T1000 (cell line): Measurements from ENCODE around the gene CHST11.
A peak's percentile ranks its signal among the peaks of the same experiment; 100 is the strongest.
"Not testable (repeated sequence)": the region's sequence is repeated elsewhere in the genome, so short reads cannot be mapped to it uniquely, and the experiment has no call there.

Experiments
- DNase-seq: peaks from one replicate; lab custom pipeline; 2025; ENCODE audit warnings: mixed read lengths; lab: John Stamatoyannopoulos, UW

CHST11 gene

DNA sequence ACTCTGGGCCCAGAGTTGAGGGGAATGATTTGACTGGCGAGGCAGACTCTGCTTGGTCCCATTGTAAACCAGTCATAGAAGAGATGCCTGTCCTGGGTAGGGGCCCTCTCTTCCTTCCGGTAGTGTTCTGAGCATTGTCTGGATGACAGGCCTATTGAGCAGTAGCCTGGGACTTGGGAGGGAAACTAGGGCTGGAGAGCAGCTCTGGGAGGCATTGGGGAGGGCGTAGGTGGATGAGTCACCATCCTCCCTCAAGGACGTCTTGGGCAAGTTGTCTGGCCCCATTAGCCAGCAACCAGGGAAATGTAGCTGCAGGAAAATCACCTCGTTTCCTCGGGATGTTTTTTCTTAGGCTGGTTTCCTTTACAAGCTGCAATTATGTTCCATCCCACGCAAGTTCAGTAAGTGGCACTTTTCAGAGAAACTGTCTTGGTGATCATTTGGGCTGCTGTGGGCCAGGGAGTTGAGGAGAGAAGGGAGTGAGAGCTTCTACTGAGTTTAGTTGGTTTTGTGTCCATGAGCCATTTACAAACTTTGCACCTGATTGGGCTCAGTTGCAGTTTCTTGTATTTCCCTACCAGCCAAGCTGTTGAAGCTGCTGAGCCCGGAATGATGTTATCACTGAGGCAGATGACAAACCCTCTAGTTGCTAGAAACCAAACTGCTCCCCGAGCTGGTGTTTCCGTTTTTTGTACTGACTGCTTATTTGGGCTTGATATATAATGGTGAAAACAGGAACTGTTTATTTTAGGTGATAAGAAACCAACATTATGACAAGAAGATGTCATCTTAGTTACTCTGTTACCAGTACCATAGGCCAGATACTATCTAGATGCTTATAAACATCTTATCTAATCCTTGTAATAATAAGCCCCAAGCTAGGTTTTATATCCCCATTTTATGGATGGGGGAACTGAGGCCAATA is 147.6 kb downstream of the CHST11 start:
- peak; percentile 71 for DNase-seq

DNA sequence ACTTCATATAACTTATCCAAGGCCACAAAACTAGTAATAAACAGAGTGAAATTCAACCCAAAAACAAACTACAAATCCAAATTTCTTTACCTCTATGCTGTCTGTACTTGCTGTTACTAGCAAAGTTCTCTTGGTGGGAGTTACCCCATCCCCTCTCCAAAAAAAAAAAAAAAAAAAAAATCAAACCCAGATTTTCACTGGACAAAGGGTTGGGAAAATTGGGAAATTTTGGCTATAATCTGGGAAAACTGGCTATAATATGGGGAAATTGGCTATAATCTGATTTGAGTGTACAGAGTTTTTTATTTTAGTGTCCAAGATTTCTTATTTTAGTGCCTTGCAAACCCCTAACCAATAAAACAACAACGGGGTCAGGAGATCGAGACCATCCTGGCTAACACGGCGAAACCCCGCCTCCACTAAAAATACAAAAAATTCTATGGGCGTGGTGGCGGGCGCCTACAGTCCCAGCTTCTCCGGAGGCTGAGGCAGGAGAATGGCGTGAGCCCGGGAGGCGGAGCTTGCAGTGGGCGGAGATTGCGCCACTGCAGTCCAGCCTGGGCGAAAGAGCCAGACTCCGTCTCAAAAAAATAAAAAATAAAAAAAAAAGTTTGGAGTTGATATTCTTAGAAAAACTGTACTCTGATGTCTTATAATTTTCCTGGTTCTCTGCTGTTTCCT is 148.4 kb downstream of the CHST11 start:
- peak; percentile 56 for DNase-seq

DNA sequence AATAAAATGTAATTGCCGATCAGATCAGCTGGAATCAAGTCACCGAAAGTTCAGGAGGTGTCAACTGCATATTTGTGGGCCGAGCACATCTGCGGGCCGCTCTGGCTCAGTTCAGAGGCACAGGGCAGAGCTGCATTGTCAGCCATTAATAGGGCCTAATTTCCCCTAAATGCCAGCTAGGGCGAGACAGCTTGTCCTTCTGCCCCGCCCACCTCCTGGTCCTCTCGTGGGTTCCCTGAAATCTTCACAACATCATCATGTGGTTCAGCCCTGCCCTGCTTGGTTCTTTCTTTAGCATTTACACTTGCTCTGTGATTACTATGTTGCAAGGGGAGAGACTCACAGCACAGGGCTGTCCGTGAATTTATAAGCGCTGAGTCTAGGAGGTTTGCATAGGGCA is 148.9 kb downstream of the CHST11 start:
- peak; percentile 36 for DNase-seq

DNA sequence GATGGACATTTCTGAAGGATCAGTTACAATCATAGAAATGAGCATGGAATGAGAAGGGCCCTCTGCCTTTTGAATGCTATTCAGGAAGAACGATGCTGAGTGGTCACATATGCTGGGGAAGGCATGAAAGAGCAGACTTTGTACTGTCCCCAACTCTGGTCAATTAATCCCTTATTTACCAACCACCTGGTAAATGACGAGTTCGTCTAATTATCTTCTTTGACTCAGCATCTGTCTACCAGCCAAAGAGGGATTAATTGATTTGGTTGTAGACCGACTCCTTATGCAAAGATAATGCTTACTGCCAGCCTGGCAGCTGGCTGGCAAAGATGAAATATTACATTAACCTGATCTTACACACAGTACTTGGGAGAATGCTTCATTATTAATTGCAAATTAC is 152.2 kb downstream of the CHST11 start:
- no peak for DNase-seq

DNA sequence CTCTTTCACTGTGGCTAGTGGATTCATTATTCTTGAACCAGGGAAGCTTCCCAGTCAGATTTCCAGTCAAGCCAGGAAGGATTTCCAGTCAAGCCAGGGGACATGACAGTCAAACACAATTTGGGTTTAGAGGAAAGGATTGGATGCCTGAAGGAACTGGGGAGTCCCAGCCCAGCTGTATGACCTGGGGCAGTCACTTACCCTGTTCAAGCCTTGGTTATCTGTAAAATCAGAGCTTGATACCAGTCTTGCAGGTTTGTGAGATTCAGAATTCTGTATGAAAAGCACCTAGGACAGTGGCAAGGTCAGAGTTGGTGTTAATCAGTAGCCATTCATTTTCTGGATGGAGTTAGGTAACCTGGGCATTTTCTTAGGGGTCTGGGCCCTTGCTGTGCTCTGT is 152.7 kb downstream of the CHST11 start:
- DNase-seq, result no peak

DNA sequence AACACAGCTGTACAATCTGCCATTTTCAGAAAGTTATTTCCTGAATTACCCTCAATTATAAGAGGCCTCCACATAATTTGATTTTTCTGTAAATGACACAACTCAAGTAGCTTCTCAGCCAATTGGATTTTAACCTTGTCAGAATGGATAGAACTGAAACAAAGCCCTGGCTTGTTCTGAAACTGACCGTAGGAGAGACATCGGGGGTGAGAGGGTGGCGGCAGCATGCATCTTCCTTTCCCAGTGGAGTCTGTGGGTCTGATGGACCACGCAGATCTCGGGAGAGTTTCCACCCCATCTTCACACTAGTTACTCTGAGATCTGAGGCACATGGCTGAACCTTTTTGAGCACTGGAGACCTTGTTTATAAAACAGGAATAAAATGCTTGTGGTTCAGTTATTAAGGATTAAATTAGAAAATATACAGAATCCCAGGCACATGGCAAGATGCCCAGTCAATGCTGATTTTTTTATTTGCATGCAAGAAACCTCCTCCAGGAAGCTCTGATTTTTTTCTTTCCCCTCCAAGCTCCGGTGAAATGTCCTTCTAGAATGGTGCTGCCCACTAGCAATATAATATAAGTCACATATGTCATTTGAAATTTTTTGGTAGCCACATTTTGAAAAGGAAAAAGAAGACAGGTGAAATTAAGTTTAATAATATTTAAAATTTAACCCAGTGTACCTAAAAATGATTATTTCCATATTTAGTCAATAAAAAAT is 153.9 kb downstream of the CHST11 start:
- DNase-seq, result no peak

DNA sequence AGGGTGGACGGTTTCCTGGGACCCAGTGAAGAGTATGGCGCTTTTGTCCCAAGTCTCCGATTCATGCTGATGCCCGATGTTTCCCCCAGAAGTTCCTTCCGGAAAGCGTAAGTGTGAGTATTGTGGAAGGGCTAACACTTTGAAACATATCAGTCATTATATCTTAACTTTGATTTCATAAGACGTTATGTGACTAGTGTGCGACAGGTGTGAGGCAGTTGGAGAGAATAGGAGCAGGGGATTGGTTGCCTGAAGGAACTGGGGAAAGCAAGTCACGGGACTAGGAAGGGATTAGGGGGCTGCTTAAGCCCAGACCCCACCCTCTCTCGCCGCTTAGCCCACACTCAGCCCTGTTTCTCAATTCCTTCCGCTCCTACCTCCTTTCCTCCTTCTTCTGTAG is 154.9 kb downstream of the CHST11 start:
- no peak for DNase-seq

DNA sequence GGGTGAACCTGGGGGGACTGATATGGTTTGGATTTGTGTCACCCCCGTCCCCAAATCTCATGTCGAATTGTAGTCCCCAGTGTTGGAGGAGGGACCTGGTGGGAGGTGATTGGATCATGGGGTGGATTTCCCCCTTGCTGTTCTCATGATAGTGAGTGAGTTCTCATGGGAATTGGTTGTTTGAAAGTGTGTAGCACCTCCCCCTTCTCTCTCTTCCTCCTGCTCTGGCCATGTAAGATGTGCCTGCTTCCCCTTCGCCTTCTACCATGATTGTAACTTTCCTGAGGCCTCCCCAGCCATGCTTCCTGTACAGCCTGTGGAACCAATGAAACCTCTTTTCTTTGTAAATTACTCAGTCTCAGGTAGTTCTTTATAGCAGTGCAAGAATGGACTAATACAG is 156.6 kb downstream of the CHST11 start:
- DNase-seq, result not testable (repeated sequence)

DNA sequence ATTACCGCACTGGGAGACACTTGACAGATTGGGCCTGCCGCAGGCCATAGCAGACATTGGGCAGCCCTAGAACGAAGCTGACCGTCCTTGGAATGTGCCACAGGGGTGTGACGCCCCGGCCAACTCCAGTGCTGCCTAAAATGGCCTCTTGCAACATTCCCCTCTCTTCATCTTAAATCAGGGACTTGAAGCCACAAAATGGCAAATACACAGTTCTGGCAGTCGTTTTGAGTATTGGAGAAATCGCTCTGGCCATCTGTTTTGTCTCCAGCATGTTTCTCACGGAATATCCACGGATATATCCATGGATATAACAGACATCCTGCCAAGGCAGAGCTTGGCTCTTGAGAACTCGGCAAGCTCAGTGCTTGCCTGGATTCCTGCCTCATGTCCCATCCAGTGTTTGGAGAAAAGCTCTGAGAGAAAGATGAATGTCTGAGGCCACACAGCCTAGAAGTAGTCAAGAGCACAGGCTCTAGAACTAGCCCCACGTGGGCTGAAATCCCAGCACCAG is 158.4 kb downstream of the CHST11 start:
- DNase-seq, result no peak

DNA sequence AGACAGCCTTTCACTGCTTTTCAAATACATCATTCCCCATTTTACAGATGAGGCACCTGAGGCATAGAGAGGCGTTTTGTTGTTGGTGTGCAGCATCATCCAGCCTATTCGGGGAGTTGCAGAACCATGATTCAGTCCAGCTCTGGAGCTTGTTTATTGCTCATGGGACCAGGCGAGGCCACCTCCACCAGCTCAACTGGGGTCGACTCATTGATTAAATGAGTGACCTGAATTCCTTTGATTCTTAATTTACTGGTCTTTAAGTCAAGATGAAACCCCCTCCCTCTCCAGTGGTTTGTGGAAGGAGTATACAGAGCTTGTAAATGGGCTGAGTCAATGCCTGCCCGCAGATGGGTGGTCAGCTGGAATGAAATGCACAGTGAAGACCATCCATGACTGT is 161.9 kb downstream of the CHST11 start:
- peak; percentile 13 for DNase-seq

DNA sequence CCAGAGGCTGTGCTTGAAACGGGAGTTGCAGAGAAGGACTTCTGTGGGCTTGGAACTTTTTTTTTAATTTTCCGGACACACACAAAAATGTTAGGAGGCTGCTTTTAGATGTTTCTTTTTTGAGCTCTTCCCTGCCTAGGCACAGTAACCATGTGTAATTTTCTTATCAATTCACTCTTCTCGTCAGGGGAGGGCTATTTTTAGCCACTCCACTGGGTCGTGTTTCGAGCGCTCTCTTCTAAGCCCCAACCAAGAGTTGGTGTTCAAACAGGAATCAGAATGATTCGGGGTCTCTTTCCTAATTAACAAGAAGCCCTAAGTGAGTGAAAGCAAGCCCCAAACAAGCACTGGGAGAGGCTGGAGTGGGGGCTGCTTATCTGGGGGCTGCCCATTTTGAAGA is 162.6 kb downstream of the CHST11 start:
- DNase-seq, result no peak

DNA sequence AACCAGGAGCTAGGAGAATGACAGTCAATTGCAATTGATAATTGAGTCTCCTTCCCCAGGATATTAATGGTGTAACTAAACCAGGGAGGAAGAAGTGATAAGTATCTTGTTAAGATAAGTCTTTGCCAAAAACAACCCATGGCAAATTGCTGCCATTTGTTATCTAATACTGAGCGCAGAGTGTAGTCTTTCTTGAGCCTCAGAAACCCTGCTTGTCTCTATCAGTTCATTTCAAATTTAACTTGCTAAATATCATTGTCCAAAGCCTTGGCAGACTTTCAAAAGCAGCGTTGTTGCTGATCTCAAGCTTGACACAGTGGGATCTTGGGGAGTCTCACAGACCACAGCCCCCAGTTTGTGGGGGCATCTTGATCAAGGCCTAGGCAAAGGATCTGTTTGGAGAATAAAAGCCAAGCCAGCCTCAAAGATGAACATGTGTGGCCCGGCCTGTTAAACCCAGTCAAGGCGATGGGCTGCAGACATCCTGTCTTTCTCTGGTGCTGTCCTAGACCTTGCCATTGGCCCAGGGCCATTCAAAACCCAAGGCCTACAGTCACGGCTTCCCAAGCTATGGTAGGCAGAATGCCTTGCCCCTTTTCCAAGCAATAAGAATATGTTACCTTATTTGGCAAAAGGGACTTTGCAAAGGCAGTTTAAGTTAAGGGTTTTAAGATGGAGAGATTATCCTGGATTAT is 164.2 kb downstream of the CHST11 start:
- DNase-seq, result no peak

DNA sequence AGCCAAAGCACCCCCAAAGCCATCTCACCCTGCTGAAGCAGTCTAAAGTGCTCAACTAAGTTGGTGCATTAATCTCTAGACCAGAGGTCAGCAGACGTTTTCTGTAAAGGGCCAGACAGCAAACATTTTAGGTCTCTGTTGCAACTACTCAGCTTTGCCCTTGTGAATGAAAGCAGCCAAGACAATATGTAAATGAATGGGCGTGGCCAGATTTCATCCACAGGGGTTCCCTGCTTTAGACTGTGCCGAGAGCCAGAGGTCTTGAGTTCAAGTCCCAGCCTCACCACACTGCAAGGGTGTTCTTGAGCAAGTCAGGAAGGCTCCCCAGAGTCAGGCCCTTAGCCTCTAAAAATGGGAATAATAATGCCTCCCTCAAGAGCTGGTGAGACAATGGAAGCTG is 166.2 kb downstream of the CHST11 start:
- no peak for DNase-seq

DNA sequence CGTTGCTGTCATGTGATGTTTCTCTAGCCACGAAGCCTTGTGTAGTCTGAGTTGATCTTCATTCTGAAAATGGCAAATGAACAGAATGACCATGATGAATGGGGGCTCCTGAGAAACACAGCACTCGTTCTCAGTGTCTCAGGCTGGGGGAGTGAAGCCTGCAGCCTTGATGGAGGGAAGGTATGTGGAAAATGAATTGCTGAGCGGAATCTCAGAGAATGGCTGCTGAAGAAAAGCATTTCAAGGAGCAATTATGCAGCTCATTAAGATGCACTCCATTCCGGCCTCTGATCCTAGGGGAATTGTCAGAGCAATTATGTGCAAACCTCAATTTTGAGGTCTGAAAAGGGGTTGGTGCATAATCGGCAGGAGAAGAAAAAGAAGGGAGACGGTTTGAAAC is 167.1 kb downstream of the CHST11 start:
- no peak for DNase-seq

DNA sequence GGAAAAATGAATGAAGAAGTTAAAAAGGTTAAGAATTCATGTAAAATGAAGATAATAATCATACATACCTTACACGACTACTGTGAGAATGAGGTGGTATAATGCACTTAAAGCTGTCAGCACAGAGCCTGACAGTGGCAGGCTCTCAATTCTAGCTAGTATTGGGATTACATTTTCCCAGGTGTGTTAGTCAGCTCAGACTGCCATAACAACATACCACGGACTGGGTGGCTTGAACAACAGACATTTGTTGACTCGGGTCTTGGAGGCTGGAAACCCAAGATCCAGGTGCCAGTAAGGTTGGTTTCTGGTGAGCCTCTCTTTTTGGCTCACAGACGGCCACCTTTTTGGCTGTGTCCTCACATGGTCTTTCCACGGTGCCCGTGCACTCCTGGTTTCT is 167.8 kb downstream of the CHST11 start:
- DNase-seq, result no peak

DNA sequence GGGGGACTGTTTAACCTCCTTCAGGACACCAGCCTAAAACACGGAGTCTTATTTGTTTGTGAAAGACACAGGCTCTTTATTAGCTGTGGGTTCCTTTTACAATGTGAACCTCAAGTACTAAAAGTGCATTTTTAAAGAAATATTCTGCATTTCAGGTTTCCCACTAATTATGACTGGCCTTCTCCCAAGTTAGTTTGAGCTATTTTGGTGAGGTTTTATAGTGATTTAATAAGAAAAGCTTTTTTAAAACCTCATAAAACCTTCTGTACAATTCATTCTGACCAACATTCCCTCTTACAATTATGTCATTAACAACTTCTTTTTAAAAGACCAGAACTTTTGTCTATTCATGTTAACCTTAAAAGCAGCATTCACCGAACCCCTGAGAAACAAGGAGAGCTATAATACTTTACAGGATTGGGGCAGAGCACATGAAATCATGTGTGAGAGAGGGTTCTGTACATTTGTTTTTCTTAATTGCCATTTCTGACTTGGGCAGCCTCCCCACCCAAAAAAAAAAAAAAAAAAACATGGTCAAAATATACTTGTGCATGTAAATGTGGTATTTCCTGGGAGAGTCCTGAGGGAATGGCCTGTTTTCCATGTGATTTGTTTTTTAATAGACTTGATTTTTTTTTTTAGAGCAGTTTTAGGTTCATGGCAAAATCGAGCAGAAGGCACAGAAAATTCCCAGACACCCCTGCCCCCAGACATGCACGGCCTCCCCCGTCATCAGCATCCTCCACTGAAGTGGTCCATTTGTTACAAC is 169.5 kb downstream of the CHST11 start:
- DNase-seq, result no peak

DNA sequence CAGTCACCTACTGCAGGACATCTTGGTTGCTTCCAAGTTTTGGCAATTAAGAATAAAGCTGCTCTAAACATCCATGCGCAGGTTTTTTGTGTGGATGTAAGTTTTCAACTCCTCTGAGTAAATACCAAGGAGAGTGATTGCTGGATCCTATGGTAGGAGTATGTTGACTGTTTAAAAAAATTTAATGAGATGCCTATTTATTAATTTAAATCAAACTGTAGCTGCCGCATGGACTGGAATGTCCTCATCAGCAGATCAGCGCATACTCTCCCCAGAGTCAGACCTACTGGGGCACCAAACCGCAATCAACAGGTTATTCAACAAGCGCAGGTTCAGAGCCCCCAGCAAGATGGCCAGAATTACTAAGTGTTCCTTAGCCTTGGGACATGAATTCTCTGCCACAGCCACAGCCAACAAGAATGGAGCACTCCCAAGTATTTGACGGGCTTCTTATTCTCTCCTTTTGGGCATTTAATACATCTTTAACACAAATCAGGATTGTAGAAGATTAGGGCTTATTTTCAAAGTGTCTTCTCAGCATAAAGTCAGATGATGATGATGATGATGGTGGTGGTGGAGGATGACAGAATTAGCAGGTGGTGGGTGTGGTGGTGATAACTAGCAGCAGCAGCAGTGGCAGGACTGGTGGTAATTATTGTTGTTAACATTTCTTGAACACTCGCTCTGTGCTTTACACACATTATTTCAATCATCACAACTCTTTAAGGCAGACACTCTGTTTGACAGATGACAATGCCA is 170.7 kb downstream of the CHST11 start:
- DNase-seq, result no peak

DNA sequence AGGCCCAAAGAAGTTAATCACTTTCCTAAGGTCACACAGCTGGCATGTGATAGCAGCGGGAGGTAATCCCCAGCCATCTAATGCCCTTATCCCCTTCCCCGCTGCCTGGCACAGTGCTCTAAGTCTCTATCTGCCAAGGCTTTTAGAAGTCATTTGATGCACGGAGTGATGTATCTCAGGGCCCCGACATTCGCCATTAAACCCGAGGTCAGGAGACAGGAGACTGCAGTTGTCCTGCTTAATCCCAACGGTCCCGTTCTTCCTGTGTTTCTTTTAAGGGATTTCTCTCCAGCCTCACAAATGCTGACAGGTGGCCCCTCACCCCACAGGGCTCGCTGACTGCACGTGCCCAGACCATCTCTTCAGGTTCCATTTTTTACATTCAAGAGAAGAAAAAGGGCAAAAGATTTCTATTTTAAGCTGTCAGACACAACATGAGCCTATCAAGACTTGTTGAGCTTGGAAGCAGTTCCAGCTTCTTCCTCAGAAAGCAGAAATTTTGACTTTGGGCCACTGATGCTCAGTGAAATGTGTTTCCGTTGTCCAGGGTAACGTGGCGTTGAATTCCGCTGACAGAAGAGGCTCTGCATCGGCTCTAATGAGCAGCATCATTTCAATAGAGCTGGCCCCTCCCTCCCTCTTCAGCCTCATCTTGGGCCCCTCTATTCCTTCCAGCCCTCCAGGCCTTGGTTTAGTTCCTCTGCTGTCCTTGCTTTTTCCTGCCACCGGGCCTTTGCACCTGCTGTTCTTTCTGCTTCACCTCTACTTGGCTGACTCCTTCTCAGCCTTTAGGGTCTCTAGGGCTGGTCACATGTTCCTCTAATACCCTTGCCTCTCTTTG is 171.5 kb downstream of the CHST11 start:
- no peak for DNase-seq

DNA sequence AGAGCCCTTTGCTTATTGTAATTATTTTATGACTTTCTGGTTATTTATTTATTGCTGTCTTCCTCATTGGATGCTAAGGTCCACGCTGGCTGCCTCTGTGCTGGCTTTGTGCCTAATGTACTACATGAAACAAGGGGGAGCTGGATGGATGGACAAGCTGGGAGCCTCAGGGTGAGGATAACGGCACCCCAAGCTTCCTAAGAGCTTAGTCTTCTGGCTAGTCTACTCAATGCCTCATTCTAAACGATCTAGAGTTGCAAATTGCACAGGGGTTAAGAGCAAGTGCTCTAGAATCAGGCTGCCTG is 172.0 kb downstream of the CHST11 start:
- DNase-seq, result no peak

DNA sequence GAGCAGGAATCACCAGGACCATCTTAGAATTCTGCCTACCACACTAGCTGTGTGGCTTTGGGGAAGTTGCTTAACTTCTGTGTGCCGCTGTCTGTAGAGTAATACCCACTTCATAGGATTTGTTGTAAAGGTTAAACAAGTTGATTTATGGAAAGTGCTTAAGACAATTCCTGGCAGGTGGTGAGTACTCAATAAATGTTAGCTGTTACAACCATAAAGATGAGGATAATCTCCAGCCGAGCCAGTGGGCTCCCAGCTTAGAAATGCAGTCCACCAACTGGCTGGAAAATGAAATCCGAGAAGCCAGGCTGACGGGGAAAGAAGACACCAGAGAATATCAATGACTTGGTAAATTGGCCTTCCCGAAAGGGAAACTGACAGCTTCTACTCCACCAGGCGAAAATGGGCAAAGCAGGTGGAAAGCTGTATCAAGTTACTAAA is 173.5 kb downstream of the CHST11 start:
- no peak for DNase-seq
